Keratinocyte (primary cell): Measurements from ENCODE around the gene ADPGK. TPM values are rescaled to one million over a fixed set of nuclear protein-coding genes. Genes with fewer than 3 reads are reported as not detected.

ENCODE experiments used
- DNase-seq: peaks from one replicate; pipeline ENCODE4 v3.0.0-alpha.2; 2011; ENCODE audit warnings: low read depth, missing footprints, low spot score
- FAIRE-seq: peaks from 2 replicates; lab custom pipeline; 2011; peaks lifted over from hg19 to GRCh38; lab: Jason Lieb, UNC
- H2AFZ ChIP-seq: 2 replicates; pipeline ENCODE4 v1.6.0; 2012; ENCODE audit warnings: low read length, control low read depth, inconsistent platforms; ENCODE audit not compliant: control insufficient read depth
- H3K27ac ChIP-seq: 2 replicates; pipeline ENCODE4 v1.5.1; 2011; ENCODE audit warnings: low read length; ENCODE audit not compliant: control insufficient read depth, insufficient read depth
- H3K27me3 ChIP-seq: 3 replicates; pipeline ENCODE4 v1.6.0; 2011; ENCODE audit warnings: low read length; ENCODE audit not compliant: control insufficient read depth, insufficient read depth; ENCODE audit errors: extremely low read depth
- H3K36me3 ChIP-seq, 2 experiments: 2 replicates in 1 of 2; 3 replicates in 1 of 2; pipeline ENCODE4 v1.5.1; 2011; ENCODE audit warnings: low read length in 2 of 2, mild to moderate bottlenecking in 1 of 2; ENCODE audit not compliant: control insufficient read depth in 2 of 2, insufficient read depth in 2 of 2; ENCODE audit errors: extremely low read depth in 1 of 2
- H3K4me1 ChIP-seq: 3 replicates; pipeline ENCODE4 v1.5.1; 2011; ENCODE audit warnings: low read length; ENCODE audit not compliant: control insufficient read depth, insufficient read depth; ENCODE audit errors: extremely low read depth
- H3K4me2 ChIP-seq: 3 replicates; pipeline ENCODE4 v1.6.0; 2011; ENCODE audit warnings: low read depth, low read length; ENCODE audit not compliant: control insufficient read depth, insufficient read depth; ENCODE audit errors: extremely low read depth
- H3K4me3 ChIP-seq, 3 experiments: fragments of 200-600 bp in 1 of 3; sonication (generic) in 1 of 3; 2 replicates in 2 of 3; 3 replicates in 1 of 3; pipeline ENCODE4 v1.5.1; 2011 to 2016; ENCODE audit warnings: low read length in 3 of 3, mild to moderate bottlenecking in 3 of 3, control low read depth in 2 of 3, inconsistent platforms in 1 of 3, low read depth in 1 of 3, mixed read lengths in 1 of 3, mixed run types in 1 of 3, moderate library complexity in 1 of 3; ENCODE audit not compliant: control insufficient read depth in 2 of 3, insufficient read depth in 2 of 3; ENCODE audit errors: extremely low read depth in 1 of 3
- H3K79me2 ChIP-seq: 2 replicates; pipeline ENCODE4 v1.6.0; 2012; ENCODE audit warnings: low read length; ENCODE audit not compliant: control insufficient read depth, insufficient read depth
- H3K9ac ChIP-seq: 3 replicates; pipeline ENCODE4 v1.6.0; 2011; ENCODE audit warnings: low read length; ENCODE audit not compliant: control insufficient read depth, insufficient read depth; ENCODE audit errors: extremely low read depth
- H3K9me1 ChIP-seq: 3 replicates; pipeline ENCODE4 v1.6.0; 2011; ENCODE audit warnings: low read length; ENCODE audit not compliant: control insufficient read depth, insufficient read depth; ENCODE audit errors: extremely low read depth
- H3K9me3 ChIP-seq: 2 replicates; pipeline ENCODE4 v1.5.1; 2012; ENCODE audit warnings: low read depth, low read length; ENCODE audit not compliant: control insufficient read depth
- H4K20me1 ChIP-seq: 3 replicates; pipeline ENCODE4 v1.6.0; 2011; ENCODE audit warnings: low read length; ENCODE audit not compliant: control insufficient read depth, insufficient read depth; ENCODE audit errors: extremely low read depth
- CTCF ChIP-seq, 3 experiments: IDR thresholded peaks in 1 of 3; conservative IDR thresholded peaks in 1 of 3; optimal IDR thresholded peaks in 1 of 3; 2 replicates in 2 of 3; 3 replicates in 1 of 3; pipeline versions ENCODE3 to v1.5.1; 2011; ENCODE audit warnings: low read length in 3 of 3, mild to moderate bottlenecking in 3 of 3, moderate library complexity in 2 of 3, control low read depth in 1 of 3, inconsistent platforms in 1 of 3; ENCODE audit not compliant: insufficient read depth in 2 of 3; ENCODE audit errors: extremely low read depth in 1 of 3
- EZH2 ChIP-seq: IDR thresholded peaks from one replicate; pipeline ENCODE4 v1.6.1; 2012; ENCODE audit warnings: inconsistent platforms, mild to moderate bottlenecking, low read length, moderate library complexity
- dilution Hi-C: fragments of 300-500 bp; cut with MboI; formaldehyde crosslinking; loops from one replicate; pipeline ENCODE4 v1.7.0; 2020; ENCODE audit warnings: low sequenced_read_pairs; ENCODE audit not compliant: extremely low pct_ligation_motif_present
- polyA plus RNA-seq, 5 experiments: library from polyadenylated mRNA; depleted of rRNA in 3 of 5; stranded (reverse) in 3 of 5; stranded (forward) in 1 of 5; unstranded in 1 of 5; fragments of >200 nt; gene quantifications; 1 replicate in 1 of 5; 2 replicates in 3 of 5; 3 replicates in 1 of 5; pipeline versions ENCODE4 v1.2.1 to v1.2.3, GENCODE V29; 2011 to 2012; ENCODE audit warnings: missing spikeins in 2 of 5, low read depth in 1 of 5, low replicate concordance in 1 of 5

Gene ADPGK
- polyA plus RNA-seq, 1 donor (not counting 4 experiments of a cell fraction or from before 2014, with no cell fraction given), result 62.3 TPM

- Histone ChIP-seq H3K79me2 (no peaks in the 10 kb centered on the region), H3K9me1 (no peaks in the 10 kb centered on the region), H3K27ac (peak overlapping the region; percentile 10), H3K27me3 (no peaks in the 10 kb centered on the region), H3K4me2 (no peak overlapping the region), H3K4me1 (peaks cover 3% of the 10 kb centered on the region), H3K9me3 (no peaks in the 10 kb centered on the region), H3K9ac (no peak overlapping the region), H4K20me1 (no peaks in the 10 kb centered on the region), H2AFZ (no peak overlapping the region), H3K4me3 (no peak overlapping the region), H3K36me3 (peaks cover 17 to 18% of the 10 kb centered on the region in 2 experiments)
- no peak for TF ChIP-seq EZH2
- TF ChIP-seq CTCF (optimal IDR thresholded peaks at IDR 0.05 in 1 of 3, IDR thresholded peaks at IDR 0.05 in 1 of 3, conservative IDR thresholded peaks at IDR 0.05 in 1 of 3; ENCODE audit: extremely low read depth in 1 of 3, insufficient read depth in 2 of 3, low read length in 3 of 3), result no peak
- dilution Hi-C loops, result no loop called here
- no peak for FAIRE-seq
- DNase-seq, result peak; percentile 11
These were observed 25.4 kb downstream of the ADPGK start for GRCh38 chr15:72758182-72758581.

GRCh38 chr15:72754096-72754495, 29.5 kb downstream of the ADPGK start:
- Histone ChIP-seq H3K27me3 (no peaks in the 10 kb centered on the region), H3K27ac (no peak overlapping the region), H3K4me3 (no peak overlapping the region), H3K9ac (no peak overlapping the region), H3K4me2 (no peak overlapping the region), H3K9me1 (no peaks in the 10 kb centered on the region), H2AFZ (no peak overlapping the region), H3K36me3 (peaks cover 20 to 27% of the 10 kb centered on the region in 2 experiments), H3K4me1 (peaks cover 3% of the 10 kb centered on the region), H3K9me3 (no peaks in the 10 kb centered on the region), H4K20me1 (no peaks in the 10 kb centered on the region), H3K79me2 (no peaks in the 10 kb centered on the region)
- TF ChIP-seq EZH2 (no peak), CTCF (optimal IDR thresholded peaks at IDR 0.05 in 1 of 3, IDR thresholded peaks at IDR 0.05 in 1 of 3, conservative IDR thresholded peaks at IDR 0.05 in 1 of 3; ENCODE audit: extremely low read depth in 1 of 3, insufficient read depth in 2 of 3, low read length in 3 of 3) (no peak)
- DNase-seq, result no peak
- dilution Hi-C loops, result no loop called here
- no peak for FAIRE-seq
